Measurements from ENCODE around the gene TCP1. TPM values are rescaled to one million over a fixed set of nuclear protein-coding genes. Genes with fewer than 3 reads are reported as not detected.

TCP1 gene
- total and polyA plus RNA-seq, 2 of the 13 experiments (the other 11 are each of a cell fraction or from before 2014, with no cell fraction given) = 116 to 553 TPM

- TF ChIP-seq RERE (CRISPR knock-in tag; IDR thresholded peaks at IDR 0.05; ENCODE audit: low read depth) = no peak; the same call in 1 of the 2 replicates
- peak; percentile 43; the same call in 1 of the 2 replicates for TF ChIP-seq PBX3 (CRISPR knock-in tag; IDR thresholded peaks at IDR 0.05; ENCODE audit: borderline replicate concordance)
- no peak for TF ChIP-seq HMGA1 (CRISPR knock-in tag; conservative IDR thresholded peaks at IDR 0.05)
- peak; percentile 83 for TF ChIP-seq AGO1 (IDR thresholded peaks at IDR 0.05; ENCODE audit: low read depth, low read length, poor library complexity, severe bottlenecking)
- TF ChIP-seq ZNF205 (CRISPR knock-in tag; IDR thresholded peaks at IDR 0.05) = no peak; the same call in 1 of the 2 replicates
- TF ChIP-seq LBX2 (CRISPR knock-in tag; IDR thresholded peaks at IDR 0.05; ENCODE audit: borderline replicate concordance) = no peak
- peak; percentile 78; the same call in 1 of the 2 replicates for TF ChIP-seq ZNF33B (CRISPR knock-in tag; IDR thresholded peaks at IDR 0.05)
- no peak for TF ChIP-seq ZNF644 (CRISPR knock-in tag; IDR thresholded peaks at IDR 0.05; ENCODE audit: low read depth)
- TF ChIP-seq YEATS2 (CRISPR knock-in tag; IDR thresholded peaks at IDR 0.05; ENCODE audit: borderline replicate concordance) = peak; percentile 69
- TF ChIP-seq ZNF33A (CRISPR knock-in tag; IDR thresholded peaks at IDR 0.05; ENCODE audit: borderline replicate concordance) = no peak
- TF ChIP-seq SMAD3 (CRISPR knock-in tag; IDR thresholded peaks at IDR 0.05) = peak; percentile 29; the same call in 1 of the 2 replicates
- no peak for TF ChIP-seq PTBP1 (IDR thresholded peaks at IDR 0.05; ENCODE audit: low read depth, low read length, poor library complexity, severe bottlenecking)
- TF ChIP-seq ZZZ3 (CRISPR knock-in tag; IDR thresholded peaks at IDR 0.05; ENCODE audit: borderline replicate concordance) = peak; percentile 18; the same call in 1 of the 2 replicates
- TF ChIP-seq MBD4 (IDR thresholded peaks at IDR 0.05; ENCODE audit: borderline replicate concordance, low read length) = no peak
- peak; percentile 100 for TF ChIP-seq NFYB (CRISPR knock-in tag; IDR thresholded peaks at IDR 0.05)
- TF ChIP-seq SETDB1 (CRISPR knock-in tag; IDR thresholded peaks at IDR 0.05; ENCODE audit: borderline replicate concordance) = no peak
- TF ChIP-seq ZNF121 (CRISPR knock-in tag; IDR thresholded peaks at IDR 0.05) = no peak; the same call in 1 of the 2 replicates
- TF ChIP-seq CREBL2 (CRISPR knock-in tag; IDR thresholded peaks at IDR 0.05; ENCODE audit: borderline replicate concordance) = peak; percentile 79; the same call in 1 of the 2 replicates
- peak; percentile 86; the same call in 1 of the 2 replicates for TF ChIP-seq MATR3 (CRISPR knock-in tag; IDR thresholded peaks at IDR 0.05)
- no peak for TF ChIP-seq ZNF296 (CRISPR knock-in tag; conservative IDR thresholded peaks at IDR 0.05)
- peak; percentile 72; the same call in 1 of the 2 replicates for TF ChIP-seq NRL (CRISPR knock-in tag; IDR thresholded peaks at IDR 0.05; ENCODE audit: borderline replicate concordance)
- peak; percentile 54; the same call in 1 of the 2 replicates for TF ChIP-seq ZNF143 (CRISPR knock-in tag; IDR thresholded peaks at IDR 0.05)
Observed at GRCh38 chr6:159761873-159762680, 27.3 kb downstream of the TCP1 start, which contains the start of gene ACAT2 (continued).

Measured in HepG2 (cell line).